ENCODE data around the gene CD200R1L.

DNA sequence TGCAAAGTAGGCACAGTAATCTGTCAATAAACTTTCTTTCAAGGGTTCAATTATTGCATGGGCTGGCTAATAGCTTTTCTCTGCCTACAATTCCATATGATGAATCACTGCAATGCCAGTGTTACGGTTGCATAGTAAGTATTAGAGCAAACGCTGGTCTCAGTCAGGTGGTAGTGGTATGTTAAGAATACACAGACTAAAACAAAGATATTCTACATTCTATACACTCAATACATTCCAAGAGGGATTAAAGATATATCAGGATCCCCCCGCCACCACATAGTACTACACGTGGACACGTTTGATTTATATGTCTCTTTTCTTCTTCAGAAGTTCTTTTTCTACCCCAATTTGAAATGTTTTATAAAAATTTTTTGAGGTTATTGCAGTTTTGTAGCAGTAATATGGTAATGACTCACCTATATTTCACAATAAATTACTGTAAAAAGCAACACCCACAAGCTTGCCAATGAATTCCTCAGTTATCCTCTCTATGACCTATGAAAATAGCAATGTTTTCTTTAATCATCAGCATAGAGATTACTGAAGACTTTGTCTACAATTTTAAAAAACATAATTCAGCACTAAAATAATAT lies 68.2 kb downstream of the CD200R1L start:
- no peak for TF ChIP-seq EP300 (IDR thresholded peaks at IDR 0.05)
- TF ChIP-seq, protein P1, sequence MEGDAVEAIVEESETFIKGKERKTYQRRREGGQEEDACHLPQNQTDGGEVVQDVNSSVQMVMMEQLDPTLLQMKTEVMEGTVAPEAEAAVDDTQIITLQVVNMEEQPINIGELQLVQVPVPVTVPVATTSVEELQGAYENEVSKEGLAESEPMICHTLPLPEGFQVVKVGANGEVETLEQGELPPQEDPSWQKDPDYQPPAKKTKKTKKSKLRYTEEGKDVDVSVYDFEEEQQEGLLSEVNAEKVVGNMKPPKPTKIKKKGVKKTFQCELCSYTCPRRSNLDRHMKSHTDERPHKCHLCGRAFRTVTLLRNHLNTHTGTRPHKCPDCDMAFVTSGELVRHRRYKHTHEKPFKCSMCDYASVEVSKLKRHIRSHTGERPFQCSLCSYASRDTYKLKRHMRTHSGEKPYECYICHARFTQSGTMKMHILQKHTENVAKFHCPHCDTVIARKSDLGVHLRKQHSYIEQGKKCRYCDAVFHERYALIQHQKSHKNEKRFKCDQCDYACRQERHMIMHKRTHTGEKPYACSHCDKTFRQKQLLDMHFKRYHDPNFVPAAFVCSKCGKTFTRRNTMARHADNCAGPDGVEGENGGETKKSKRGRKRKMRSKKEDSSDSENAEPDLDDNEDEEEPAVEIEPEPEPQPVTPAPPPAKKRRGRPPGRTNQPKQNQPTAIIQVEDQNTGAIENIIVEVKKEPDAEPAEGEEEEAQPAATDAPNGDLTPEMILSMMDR (IDR thresholded peaks at IDR 0.05): no peak
